A673 (cell line): ENCODE measurements around the gene LTBP2.

Source experiments
- CTCF ChIP-seq: fragments of 300-800, 200-600 bp; sonication (generic); conservative IDR thresholded peaks from 2 replicates; pipeline ENCODE4 v1.5.1; 2017; ENCODE audit warnings: low read depth, mild to moderate bottlenecking, antibody characterized with exemption, low read length, moderate library complexity, mixed read lengths
- EZH2 ChIP-seq: fragments of 200-600 bp; sonication (generic); IDR thresholded peaks from 2 replicates; pipeline ENCODE4 v1.6.1; 2017; ENCODE audit warnings: borderline replicate concordance, low read depth, mild to moderate bottlenecking, mixed read lengths, antibody characterized with exemption, low read length; ENCODE audit not compliant: poor library complexity, severe bottlenecking

DNA sequence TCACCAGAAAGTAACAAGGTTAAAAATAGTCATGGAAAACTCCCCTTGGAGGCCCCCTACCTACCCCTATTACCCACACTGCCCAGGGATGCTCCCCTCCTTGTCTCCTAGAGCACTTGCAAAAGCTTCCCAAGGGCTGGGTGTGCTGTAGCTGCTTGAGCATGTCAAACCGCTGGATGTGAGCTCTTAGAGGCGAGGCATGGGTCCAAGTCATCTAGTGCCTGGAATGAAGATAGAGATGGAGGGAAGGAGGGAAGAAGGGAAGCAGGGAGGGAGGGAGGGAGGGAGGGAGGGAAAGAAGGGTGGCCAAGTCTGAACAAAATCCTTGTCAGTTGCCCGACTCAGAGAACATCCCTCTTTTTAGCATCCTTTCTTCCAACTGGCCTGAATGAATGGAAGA lies 43.1 kb downstream of the LTBP2 start:
- TF ChIP-seq EZH2, result no peak
- no peak for TF ChIP-seq CTCF
